OCI-LY3 (cell line): Measurements from ENCODE around the gene DSE.

Experiments
- H2AFZ ChIP-seq: fragments of 200-600, 300-600 bp; shearing (Covaris generic); 2 replicates; pipeline ENCODE4 v1.6.0; 2014; ENCODE audit warnings: antibody characterized with exemption, low read depth, low read length
- H3K27ac ChIP-seq: fragments of 200-600, 300-600 bp; sonication (generic); 2 replicates; pipeline ENCODE4 v1.5.1; 2014; ENCODE audit warnings: mild to moderate bottlenecking, low read length, moderate library complexity, mixed read lengths
- H3K27me3 ChIP-seq: fragments of 200-600, 300-600 bp; sonication (generic); 2 replicates; pipeline ENCODE4 v1.6.1; 2014; ENCODE audit warnings: low read depth, low read length, mixed read lengths
- H3K36me3 ChIP-seq: fragments of 200-600, 300-600 bp; sonication (generic); replicated peaks from 2 replicates; pipeline ENCODE3; 2014; ENCODE audit warnings: low read depth, low read length, mixed read lengths
- H3K4me1 ChIP-seq: fragments of 300-600, 200-600 bp; sonication (generic); 2 replicates; pipeline ENCODE4 v1.6.1; 2014; ENCODE audit warnings: low read length, mixed read lengths
- H3K4me2 ChIP-seq: fragments of 200-600, 300-600 bp; sonication (generic); 2 replicates; pipeline ENCODE4 v1.6.1; 2014; ENCODE audit warnings: low read length, mixed read lengths
- H3K4me3 ChIP-seq: fragments of 300-600, 200-600 bp; sonication (generic); 2 replicates; pipeline ENCODE4 v1.5.1; 2014; ENCODE audit warnings: antibody characterized with exemption, mild to moderate bottlenecking, low read length, moderate library complexity
- H3K79me2 ChIP-seq: fragments of 300-600, 200-600 bp; shearing (Covaris generic); 2 replicates; pipeline ENCODE4 v1.6.1; 2014; ENCODE audit warnings: mild to moderate bottlenecking, low read length, mixed read lengths
- H3K9ac ChIP-seq: fragments of 300-600, 200-600 bp; shearing (Covaris generic); 2 replicates; pipeline ENCODE4 v1.6.0; 2014; ENCODE audit warnings: mild to moderate bottlenecking, low read length, moderate library complexity
- H3K9me3 ChIP-seq: fragments of 200-600, 300-600 bp; shearing (Covaris generic); 2 replicates; pipeline ENCODE4 v1.6.1; 2014; ENCODE audit warnings: low read length, mixed read lengths; ENCODE audit not compliant: insufficient read depth
- H4K20me1 ChIP-seq: fragments of 200-600, 300-600 bp; sonication (generic); 2 replicates; pipeline ENCODE4 v1.6.1; 2016; ENCODE audit warnings: low read length, mixed read lengths; ENCODE audit not compliant: insufficient read depth
- EZH2phosphoT487 ChIP-seq: fragments of 200-600 bp; shearing (Covaris generic); IDR thresholded peaks from 2 replicates; pipeline ENCODE4 v1.6.1; 2018; ENCODE audit warnings: antibody characterized with exemption, mixed run types, low read depth
- TF ChIP-seq, protein P1 (sequence below): fragments of 200-600, 300-600 bp; sonication (generic); IDR thresholded peaks from 2 replicates; pipeline ENCODE4 v1.5.1; 2014; ENCODE audit warnings: antibody characterized with exemption, low read length, low read depth

Gene DSE

DNA sequence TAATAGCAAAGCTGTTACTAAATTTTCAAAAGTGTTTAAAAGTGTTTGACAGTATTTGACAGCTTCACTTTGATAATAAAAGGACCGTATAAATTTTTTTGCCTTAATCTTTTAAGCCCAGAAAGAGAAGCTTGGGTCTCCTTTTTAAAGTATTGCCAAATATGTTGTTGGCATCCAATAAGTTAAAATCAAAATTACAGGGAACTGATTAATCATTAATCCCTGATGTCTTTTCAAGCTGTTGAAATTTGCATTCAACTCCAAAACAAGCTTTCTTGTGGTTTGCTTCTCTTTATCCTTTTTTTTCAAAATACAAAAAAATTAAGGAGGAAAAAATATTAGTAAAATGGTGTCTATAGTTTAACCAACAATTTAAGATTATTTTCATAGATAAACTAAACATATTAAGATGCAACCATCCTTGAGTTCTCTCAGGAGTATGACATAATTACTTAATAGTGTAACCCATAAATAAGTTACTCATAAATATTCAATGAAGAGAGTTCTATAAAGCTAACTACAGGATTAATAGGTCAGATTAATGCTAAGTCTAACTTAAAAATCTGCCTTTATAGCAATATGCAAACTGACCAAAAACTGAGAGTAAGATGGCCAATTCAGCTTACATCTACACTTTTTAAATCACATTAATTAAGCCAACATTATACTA is 63.4 kb downstream of the DSE start:
- Histone ChIP-seq H3K27ac (no peak overlapping the region), H3K9ac (no peak overlapping the region), H3K36me3 (peaks cover 35% of the 10 kb centered on the region), H3K27me3 (no peaks in the 10 kb centered on the region), H3K79me2 (no peaks in the 10 kb centered on the region), H3K9me3 (no peaks in the 10 kb centered on the region), H4K20me1 (no peaks in the 10 kb centered on the region), H2AFZ (no peak overlapping the region), H3K4me2 (no peak overlapping the region), H3K4me1 (0 out of 2 replicates have a peak, but pooled peaks cover 4% of the 10 kb centered on the region), H3K4me3 (no peak overlapping the region)
- TF ChIP-seq EZH2phosphoT487, result no peak
- TF ChIP-seq, protein P1, sequence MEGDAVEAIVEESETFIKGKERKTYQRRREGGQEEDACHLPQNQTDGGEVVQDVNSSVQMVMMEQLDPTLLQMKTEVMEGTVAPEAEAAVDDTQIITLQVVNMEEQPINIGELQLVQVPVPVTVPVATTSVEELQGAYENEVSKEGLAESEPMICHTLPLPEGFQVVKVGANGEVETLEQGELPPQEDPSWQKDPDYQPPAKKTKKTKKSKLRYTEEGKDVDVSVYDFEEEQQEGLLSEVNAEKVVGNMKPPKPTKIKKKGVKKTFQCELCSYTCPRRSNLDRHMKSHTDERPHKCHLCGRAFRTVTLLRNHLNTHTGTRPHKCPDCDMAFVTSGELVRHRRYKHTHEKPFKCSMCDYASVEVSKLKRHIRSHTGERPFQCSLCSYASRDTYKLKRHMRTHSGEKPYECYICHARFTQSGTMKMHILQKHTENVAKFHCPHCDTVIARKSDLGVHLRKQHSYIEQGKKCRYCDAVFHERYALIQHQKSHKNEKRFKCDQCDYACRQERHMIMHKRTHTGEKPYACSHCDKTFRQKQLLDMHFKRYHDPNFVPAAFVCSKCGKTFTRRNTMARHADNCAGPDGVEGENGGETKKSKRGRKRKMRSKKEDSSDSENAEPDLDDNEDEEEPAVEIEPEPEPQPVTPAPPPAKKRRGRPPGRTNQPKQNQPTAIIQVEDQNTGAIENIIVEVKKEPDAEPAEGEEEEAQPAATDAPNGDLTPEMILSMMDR, result no peak

DNA sequence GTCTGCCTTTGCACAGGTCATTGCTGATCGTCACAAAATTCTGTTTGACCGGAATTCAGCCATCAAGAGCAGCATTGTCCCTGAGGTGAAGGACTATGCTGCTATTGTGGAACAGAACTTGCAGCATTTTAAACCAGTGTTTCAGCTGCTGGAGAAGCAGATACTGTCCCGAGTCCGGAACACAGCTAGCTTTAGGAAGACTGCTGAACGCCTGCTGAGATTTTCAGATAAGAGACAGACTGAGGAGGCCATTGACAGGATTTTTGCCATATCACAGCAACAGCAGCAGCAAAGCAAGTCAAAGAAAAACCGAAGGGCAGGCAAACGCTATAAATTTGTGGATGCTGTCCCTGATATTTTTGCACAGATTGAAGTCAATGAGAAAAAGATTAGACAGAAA is 65.8 kb downstream of the DSE start:
- Histone ChIP-seq H3K36me3 (peaks cover 29% of the 10 kb centered on the region), H3K9ac (no peak overlapping the region), H3K4me1 (0 out of 2 replicates have a peak, but pooled peaks cover 8% of the 10 kb centered on the region), H2AFZ (no peak overlapping the region), H4K20me1 (no peaks in the 10 kb centered on the region), H3K27ac (no peak overlapping the region), H3K27me3 (no peaks in the 10 kb centered on the region), H3K4me3 (no peak overlapping the region), H3K79me2 (no peaks in the 10 kb centered on the region; the same call in 1 of the 2 replicates), H3K9me3 (no peaks in the 10 kb centered on the region), H3K4me2 (no peak overlapping the region)
- TF ChIP-seq, protein P1, result no peak

DNA sequence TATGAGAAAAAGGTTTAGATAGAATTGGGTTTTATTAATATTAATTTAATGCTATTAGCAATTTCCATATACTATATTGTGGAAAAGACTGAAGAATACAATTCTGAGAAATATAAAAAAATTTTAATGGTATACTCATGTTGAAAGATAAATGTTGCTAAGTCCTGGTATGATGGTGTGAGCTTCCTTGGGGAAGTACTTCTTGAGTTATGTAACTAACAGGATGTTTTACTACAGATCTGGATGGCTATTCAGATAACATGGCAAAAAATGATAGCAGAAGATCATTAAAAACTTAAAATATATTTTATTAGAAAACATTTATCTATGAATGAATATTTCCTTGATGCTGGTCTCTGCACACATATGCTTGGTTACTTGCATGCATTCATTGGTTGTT is 66.9 kb downstream of the DSE start:
- Histone ChIP-seq H4K20me1 (no peaks in the 10 kb centered on the region), H3K27me3 (no peaks in the 10 kb centered on the region), H3K4me1 (0 out of 2 replicates have a peak, but pooled peaks cover 8% of the 10 kb centered on the region), H3K9me3 (no peaks in the 10 kb centered on the region), H3K79me2 (no peaks in the 10 kb centered on the region; the same call in 1 of the 2 replicates), H3K4me3 (no peak overlapping the region), H2AFZ (no peak overlapping the region), H3K36me3 (peaks cover 22% of the 10 kb centered on the region), H3K4me2 (no peak overlapping the region), H3K9ac (no peak overlapping the region), H3K27ac (no peak overlapping the region)
- TF ChIP-seq, protein P1, result no peak
- no peak for TF ChIP-seq EZH2phosphoT487

DNA sequence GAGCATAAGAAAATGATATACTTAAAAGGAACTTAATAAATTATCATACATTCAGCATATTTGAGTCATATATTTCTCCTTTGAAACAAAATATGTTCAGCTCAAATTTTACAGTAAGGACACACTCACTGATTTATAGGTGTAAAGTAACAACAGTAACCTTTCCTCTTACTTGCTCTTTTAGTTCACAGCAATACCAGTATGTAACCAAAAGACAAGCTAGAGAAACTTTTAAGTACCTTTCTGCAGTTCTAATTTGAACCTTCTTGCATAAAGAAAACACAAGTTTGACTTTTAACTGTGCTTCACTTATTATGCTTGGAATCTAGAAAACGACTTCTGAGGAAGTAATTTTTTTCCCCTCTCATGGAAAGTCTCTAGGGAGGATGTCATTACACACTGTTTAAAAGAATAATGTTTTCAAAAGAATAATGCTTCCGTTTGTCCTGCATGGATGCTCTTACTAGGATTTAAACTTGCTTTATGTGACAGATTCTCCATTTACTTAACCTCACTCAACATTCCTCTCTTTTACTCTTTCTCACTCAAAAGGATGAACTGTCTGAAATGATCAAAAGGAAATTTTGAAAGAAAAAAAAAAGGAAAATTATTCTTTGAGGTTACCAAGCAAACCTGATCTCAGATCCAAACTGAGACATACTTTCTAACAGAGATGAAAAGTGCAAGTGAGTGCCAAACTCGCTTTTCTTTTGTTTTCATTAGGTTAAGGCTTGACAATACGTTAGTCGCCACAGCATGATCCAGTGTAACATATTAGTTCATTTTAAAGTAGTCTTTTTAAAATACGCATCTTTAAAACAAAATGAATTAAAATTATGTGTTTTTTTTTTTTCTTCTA is 68.1 kb downstream of the DSE start:
- Histone ChIP-seq H3K9me3 (no peaks in the 10 kb centered on the region), H3K9ac (no peak overlapping the region)

More for the DNA sequence above, 68.1 kb downstream of the DSE start:
- H3K27me3 ChIP-seq, result no peaks in the 10 kb centered on the region
- H3K4me2 ChIP-seq, result no peak overlapping the region
- H3K36me3 ChIP-seq, result peaks cover 12% of the 10 kb centered on the region
- no peak overlapping the region for H3K27ac ChIP-seq
- no peaks in the 10 kb centered on the region for H4K20me1 ChIP-seq
- no peak overlapping the region for H2AFZ ChIP-seq
- TF ChIP-seq, protein P1, result no peak
- TF ChIP-seq EZH2phosphoT487, result no peak
- H3K4me3 ChIP-seq, result no peak overlapping the region
- 0 out of 2 replicates have a peak, but pooled peaks cover 8% of the 10 kb centered on the region for H3K4me1 ChIP-seq
- H3K79me2 ChIP-seq, result no peaks in the 10 kb centered on the region; the same call in 1 of the 2 replicates
